Posterior vena cava (tissue), 2 donors: ENCODE measurements around the gene SPSB3. TPM values are rescaled to one million over a fixed set of nuclear protein-coding genes. Genes with fewer than 3 reads are reported as not detected.
"Not testable (repeated sequence)": the region's sequence is repeated elsewhere in the genome, so short reads cannot be mapped to it uniquely, and the experiment has no call there.

Experiments
- DNase-seq: peaks from one replicate; pipeline ENCODE4 v3.0.0-alpha.2; 2020; ENCODE audit warnings: low spot score
- intact Hi-C, 2 donors: fragments of 100-400 bp; cut with DNase I; formaldehyde crosslinking; loops; one replicate each; pipeline versions ENCODE4 v1.14.1 to v1.14.2; 2022 to 2023
- microRNA-seq, 2 donors: library from miRNA; unstranded; fragments of <30 nt; microRNA quantifications; one replicate each; pipeline ENCODE4 v1.2.0, GENCODE V29; 2020 to 2021; ENCODE audit warnings: borderline microRNAs expressed in 2 of 2
- total RNA-seq, 2 donors: library from RNA; stranded (reverse); fragmentation: NEBNext Ultra II Directional; extraction: Animal tissue kit (Norgen Biotek cat#: 25700); gene quantifications; one replicate each; pipeline ENCODE4 v1.2.1, GENCODE V29; 2021
- donor health status: DM: yes; HTN: yes; CAD: no.
- donor health status: DM: yes; HTN: yes; CAD: no.

SPSB3 gene
- total RNA-seq, 2 donors from 2014 or later, result 21.7 to 26.7 TPM

DNA sequence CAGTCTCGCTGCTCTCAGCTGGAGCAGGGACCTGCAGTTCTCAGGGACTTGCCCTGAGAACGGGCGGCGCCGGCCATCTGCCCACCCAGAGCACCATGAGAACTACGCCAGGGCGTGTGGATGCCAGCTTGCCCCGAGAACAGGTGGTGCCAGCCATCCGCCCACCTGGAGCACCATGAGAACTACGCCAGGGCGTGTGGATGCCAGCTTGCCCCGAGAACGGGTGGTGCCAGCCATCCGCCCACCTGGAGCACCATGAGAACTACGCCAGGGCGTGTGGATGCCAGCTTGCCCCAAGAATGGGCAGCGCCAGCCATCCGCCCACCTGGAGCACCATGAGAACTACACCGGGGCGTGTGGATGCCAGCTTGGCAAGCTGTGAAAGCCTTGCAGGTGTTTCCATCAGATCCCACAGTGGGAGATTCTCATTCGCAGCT, 49.8 kb downstream of the SPSB3 start:
- DNase-seq, result not testable (repeated sequence)

DNA sequence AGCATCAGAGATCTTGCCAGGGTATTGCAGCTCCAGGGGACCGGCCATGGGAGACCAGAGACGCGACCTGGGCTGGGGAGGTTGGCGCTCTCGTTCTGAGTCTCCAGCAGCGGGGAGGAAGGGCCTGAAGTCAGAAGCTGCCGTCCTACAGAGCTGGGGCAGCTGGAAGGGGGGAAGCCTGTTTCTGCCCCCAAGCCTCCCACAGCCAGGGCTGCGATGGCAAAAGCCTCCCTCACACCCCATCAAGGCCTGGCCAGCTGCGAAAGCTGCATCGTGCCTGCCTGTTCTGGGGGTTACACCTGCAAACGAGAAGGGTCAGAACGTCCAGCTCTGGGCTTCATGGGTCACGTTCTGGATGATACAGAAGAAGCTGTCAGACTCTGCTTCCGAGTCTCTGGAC, 50.3 kb downstream of the SPSB3 start:
- intact Hi-C loops, result no loop called here
- DNase-seq, result no peak

More for the DNA sequence above, 49.8 kb downstream of the SPSB3 start:
- intact Hi-C loops, result not testable (repeated sequence)

DNA sequence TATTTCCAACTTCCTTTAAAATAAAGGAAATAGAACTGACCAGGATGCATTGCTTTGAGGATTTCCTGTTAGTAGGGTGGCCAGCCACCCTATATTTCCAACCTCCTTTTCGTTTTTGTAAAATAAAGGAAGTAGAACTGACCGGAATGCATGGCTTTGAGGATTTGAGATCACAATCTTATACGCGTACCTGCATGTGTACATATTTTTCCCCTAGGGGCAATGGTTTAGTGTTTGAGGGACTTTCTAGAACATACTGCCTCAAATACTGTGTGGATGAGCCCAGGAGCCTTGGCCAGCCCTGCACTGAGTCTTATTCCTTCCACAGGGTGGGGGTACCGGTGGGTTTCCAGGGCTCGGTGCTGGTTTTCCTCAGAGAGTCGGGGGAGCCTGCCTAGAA, 50.8 kb downstream of the SPSB3 start:
- no peak for DNase-seq
- intact Hi-C loops, result no loop called here

DNA sequence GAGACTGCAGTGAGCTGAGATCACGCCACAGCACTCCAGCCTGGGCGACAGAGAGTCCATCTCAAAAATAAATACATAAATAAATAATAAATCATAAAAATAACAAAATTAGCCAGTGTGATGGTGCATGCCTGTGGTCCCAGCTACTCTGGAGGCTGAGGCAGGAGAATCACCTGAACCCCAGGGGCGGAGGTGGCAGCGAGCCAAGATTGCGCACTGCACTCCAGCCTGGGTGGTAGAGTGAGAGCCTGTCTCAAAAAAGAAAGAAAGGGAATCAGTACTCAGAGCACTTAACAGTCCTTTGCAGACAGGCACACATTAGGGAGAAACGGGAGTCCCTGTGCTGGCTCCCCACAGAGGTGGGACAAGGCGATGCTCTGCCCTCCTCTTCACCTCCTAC, 51.3 kb downstream of the SPSB3 start:
- intact Hi-C loops, result no loop called here
- no peak for DNase-seq

DNA sequence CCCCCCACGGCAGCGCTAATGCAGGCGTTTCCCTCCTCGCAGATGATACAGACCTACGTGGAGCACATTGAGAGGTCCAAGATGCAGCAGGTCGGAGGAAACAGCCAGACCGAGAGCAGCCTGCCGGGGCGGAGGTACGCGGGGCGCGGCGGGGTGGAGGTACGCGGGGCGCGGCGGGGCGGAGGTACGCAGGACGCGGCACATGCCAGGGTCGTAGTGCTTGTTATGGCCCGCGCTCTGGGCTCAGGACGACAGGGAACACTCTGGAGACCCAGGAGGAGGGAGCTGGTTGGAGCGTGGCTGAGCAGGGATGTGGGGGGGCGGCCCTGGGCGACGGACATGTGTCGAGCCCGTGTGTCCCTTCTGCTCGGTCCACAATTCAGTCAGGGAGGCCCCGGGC, 52.9 kb downstream of the SPSB3 start:
- intact Hi-C loops, result no loop called here

DNA sequence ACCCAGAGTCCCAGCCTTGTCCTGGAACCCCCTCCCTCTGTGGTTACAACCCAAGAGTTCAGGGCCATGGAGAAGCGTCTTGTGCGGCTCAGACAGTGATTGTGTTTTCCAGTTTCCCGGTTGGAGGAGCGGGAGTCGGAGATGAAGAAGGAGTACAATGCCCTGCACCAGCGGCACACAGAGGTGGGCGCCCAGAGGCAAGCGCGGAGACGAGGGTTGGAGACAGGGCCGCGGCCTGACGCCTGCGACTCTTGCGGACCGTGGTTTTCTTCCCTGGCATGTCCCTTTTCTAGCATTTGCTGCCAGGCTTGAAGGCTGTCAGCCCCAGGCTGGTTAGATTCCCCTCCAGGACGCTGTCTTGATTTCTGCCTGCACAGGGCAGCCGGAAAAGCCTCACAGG, 53.3 kb downstream of the SPSB3 start:
- no peak for DNase-seq
- intact Hi-C loops, result no loop called here

More for the DNA sequence above, 52.9 kb downstream of the SPSB3 start:
- DNase-seq, result no peak

DNA sequence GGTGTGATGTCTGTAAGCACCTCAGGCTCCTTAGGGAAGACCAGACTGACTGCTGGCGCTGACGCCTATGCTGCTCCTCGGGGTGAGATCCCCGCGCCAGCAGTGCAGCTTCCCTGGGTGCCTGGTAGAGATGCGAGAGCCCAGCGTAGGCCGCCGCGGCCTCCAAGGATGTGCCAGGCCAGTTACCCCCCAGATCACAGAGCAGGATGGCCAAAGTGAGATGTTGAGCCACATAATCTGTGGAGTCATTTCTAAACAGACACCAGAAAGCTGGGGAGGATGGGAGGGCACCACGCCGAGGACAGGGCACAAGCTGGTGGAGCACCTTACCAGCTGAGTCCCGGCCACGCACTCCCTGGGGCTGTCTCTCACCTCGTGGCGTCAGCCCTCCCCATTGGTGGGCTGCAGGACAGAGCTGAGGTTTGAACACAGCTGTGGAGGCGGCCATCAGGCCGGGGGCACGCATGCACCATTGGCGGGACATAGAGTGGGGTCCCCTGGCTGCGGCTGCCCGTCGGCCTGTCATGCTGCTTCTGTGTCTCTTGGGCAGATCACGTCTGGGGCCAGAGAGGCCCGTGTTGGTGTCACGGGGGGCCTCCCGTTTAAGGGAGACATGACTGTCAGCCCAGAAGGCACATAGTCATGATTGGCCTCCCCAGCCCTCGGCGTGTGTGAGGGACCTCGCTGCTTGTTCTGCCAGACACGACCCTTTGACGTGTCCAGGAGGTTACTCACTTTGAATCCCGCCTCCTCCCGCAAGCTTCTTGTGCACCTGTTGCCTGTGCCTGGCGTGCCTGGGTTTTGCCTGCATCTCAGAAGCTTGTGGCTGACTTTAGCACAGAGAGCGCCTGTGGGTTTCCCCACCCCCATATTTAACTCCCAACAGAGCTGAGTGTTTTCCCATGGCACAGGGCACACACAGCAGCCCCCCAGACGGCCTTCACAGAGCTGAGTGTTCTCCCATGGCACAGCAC, 54.4 kb downstream of the SPSB3 start:
- intact Hi-C loops, result no loop called here
- no peak for DNase-seq

Small RNAs within 50 kb of the gene (microRNA-seq; reads per million reads assigned to microRNA genes)
- gene MIR3177, result 0.97 to 1.3 reads per million in 2 donors

Other genes with a start within 250 kb of the SPSB3 start
- gene TMEM204, start 248.9 kb downstream of the SPSB3 start, total RNA-seq, result 10 to 100 TPM; 23.7 to 36.5 TPM
- 10 to 100 TPM; 13.1 to 14.9 TPM for gene IFT140, start 170.5 kb downstream of the SPSB3 start, total RNA-seq
- gene CRAMP1, start 170.2 kb downstream of the SPSB3 start, total RNA-seq, result 10 to 100 TPM; 12.1 to 12.4 TPM
- gene JPT2, start 104.3 kb downstream of the SPSB3 start, total RNA-seq, result 10 to 100 TPM; 23.3 to 31.1 TPM
- gene MAPK8IP3, start 76.4 kb downstream of the SPSB3 start, total RNA-seq, result 10 to 100 TPM; 37.1 to 42.3 TPM
- 10 to 100 TPM; 31.6 to 47.0 TPM for gene NME3, start 11.0 kb downstream of the SPSB3 start, total RNA-seq
- gene EME2, start 9.8 kb downstream of the SPSB3 start, total RNA-seq, result 10 to 100 TPM; 10.2 to 12.0 TPM
- gene MRPS34, start 9.4 kb downstream of the SPSB3 start, total RNA-seq, result 10 to 100 TPM; 37.3 to 45.8 TPM
- gene NUBP2, start 389 bp upstream of the SPSB3 start, total RNA-seq, result 10 to 100 TPM; 30.4 to 30.9 TPM
- gene IGFALS, start 11.1 kb upstream of the SPSB3 start, total RNA-seq, result under 1 TPM in 1 of 2 donors, not detected in 1; 0.10 TPM
- 10 to 100 TPM; 36.1 to 48.2 TPM for gene HAGH, start 44.3 kb upstream of the SPSB3 start, total RNA-seq
- gene FAHD1, start 44.6 kb upstream of the SPSB3 start, total RNA-seq, result 10 to 100 TPM; 14.0 to 17.3 TPM
- gene MEIOB, start 89.6 kb upstream of the SPSB3 start, total RNA-seq, result not detected
- gene HS3ST6, start 135.8 kb upstream of the SPSB3 start, total RNA-seq, result not detected
- 10 to 100 TPM; 61.4 to 70.0 TPM for gene MSRB1, start 160.6 kb upstream of the SPSB3 start, total RNA-seq
- gene RPL3L, start 172.1 kb upstream of the SPSB3 start, total RNA-seq, result not detected
- gene NDUFB10, start 177.0 kb upstream of the SPSB3 start, total RNA-seq, result 100 to 1,000 TPM; 112 to 116 TPM
- gene RPS2, start 182.3 kb upstream of the SPSB3 start, total RNA-seq, result 1,000 to 10,000 TPM; 1,131 to 1,263 TPM
- gene RNF151, start 184.3 kb upstream of the SPSB3 start, total RNA-seq, result not detected
- 10 to 100 TPM; 17.6 to 20.1 TPM for gene TBL3, start 189.5 kb upstream of the SPSB3 start, total RNA-seq
- gene NOXO1, start 198.9 kb upstream of the SPSB3 start, total RNA-seq, result not detected
- gene GFER, start 201.6 kb upstream of the SPSB3 start, total RNA-seq, result 10 to 100 TPM; 15.1 to 16.2 TPM
- under 1 TPM; 0.33 to 0.83 TPM for gene SYNGR3, start 207.4 kb upstream of the SPSB3 start, total RNA-seq
- 10 to 100 TPM; 29.4 to 38.7 TPM for gene ZNF598, start 227.2 kb upstream of the SPSB3 start, total RNA-seq
- gene NPW, start 237.2 kb upstream of the SPSB3 start, total RNA-seq, result not detected
- 100 to 1,000 TPM; 115 to 143 TPM for gene NHERF2, start 244.3 kb upstream of the SPSB3 start, total RNA-seq